Mucosa of descending colon (tissue), 3 donors: Measurements from ENCODE around the gene MRC2. TPM values are rescaled to one million over a fixed set of nuclear protein-coding genes. Genes with fewer than 3 reads are reported as not detected.
"Not testable (repeated sequence)": the region's sequence is repeated elsewhere in the genome, so short reads cannot be mapped to it uniquely, and the experiment has no call there.

Experiments
- ATAC-seq: fragments of 200-7000 bp; cut with Tn5 transposase; one replicate; pipeline ENCODE4 v1.9.1; 2020; ENCODE audit warnings: mild to moderate bottlenecking, moderate library complexity
- DNase-seq, 3 donors: peaks; one replicate each; pipeline ENCODE4 v3.0.0-alpha.2; 2020
- H3K36me3 ChIP-seq: fragments of 200-600 bp; one replicate; pipeline ENCODE4 v1.8.0; 2021; ENCODE audit warnings: low read depth, mild to moderate bottlenecking
- H3K4me1 ChIP-seq: fragments of 200-600 bp; one replicate; pipeline ENCODE4 v1.8.0; 2021; ENCODE audit warnings: low read depth, mild to moderate bottlenecking
- H3K4me3 ChIP-seq: fragments of 200-600 bp; one replicate; pipeline ENCODE4 v1.8.0; 2021; ENCODE audit warnings: mild to moderate bottlenecking
- H3K9me3 ChIP-seq: fragments of 200-600 bp; one replicate; pipeline ENCODE4 v1.8.0; 2021; ENCODE audit warnings: mild to moderate bottlenecking
- intact Hi-C, 2 donors: fragments of 100-400 bp; cut with DNase I in 1 of 2; cut with micrococcal nuclease in 1 of 2; formaldehyde crosslinking; loops; one replicate each; pipeline versions ENCODE4 v1.11.0 to v1.11.1; 2022; cut with DNase I, micrococcal nuclease
- total RNA-seq, 3 donors: library from RNA; stranded (reverse); fragmentation: NEBNext Ultra II Directional in 2 of 3; extraction: Animal tissue kit (Norgen Biotek cat#: 25700) in 2 of 3; gene quantifications; one replicate each; pipeline versions ENCODE4 v1.2.1 to v1.2.4, GENCODE V29; 2021 to 2023
- TF ChIP-seq, protein P1 (sequence below): fragments of 200-600 bp; IDR thresholded peaks from one replicate; pipeline ENCODE4 v1.8.0; 2022; ENCODE audit warnings: antibody characterized with exemption, mild to moderate bottlenecking
- donor health status: DM: no; HTN: no; CAD: no; lungs with moderate emphysema.
- donor health status: DM: no; HTN: no; CAD: no.
- donor health status: DM: no; HTN: yes; CAD: no.

The MRC2 gene
- total RNA-seq, 3 donors from 2014 or later = 5.1 to 20.3 (median 10.8) TPM

DNA sequence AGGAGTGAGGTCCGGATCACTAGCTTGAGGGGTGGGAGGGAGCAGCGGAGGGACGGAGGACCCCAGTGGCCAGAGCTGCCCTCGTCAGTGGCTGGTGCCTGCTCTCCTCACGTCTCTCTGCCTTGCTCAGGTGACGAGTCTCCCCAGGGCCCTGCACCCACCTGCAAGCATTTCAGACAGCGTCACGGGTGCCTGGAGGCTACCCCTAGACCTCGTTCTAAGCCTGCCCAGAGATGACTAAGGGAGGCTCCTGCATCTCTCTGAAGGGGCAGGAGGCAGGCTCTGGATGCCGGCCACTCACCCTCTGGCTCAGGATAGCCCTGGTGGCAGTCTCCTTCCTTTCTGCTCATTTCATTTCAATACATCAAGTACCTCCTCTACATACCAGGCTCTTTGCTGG lies 68.8 kb downstream of the MRC2 start:
- DNase-seq (no peak), ATAC-seq (no peak)
- TF ChIP-seq, protein P1, sequence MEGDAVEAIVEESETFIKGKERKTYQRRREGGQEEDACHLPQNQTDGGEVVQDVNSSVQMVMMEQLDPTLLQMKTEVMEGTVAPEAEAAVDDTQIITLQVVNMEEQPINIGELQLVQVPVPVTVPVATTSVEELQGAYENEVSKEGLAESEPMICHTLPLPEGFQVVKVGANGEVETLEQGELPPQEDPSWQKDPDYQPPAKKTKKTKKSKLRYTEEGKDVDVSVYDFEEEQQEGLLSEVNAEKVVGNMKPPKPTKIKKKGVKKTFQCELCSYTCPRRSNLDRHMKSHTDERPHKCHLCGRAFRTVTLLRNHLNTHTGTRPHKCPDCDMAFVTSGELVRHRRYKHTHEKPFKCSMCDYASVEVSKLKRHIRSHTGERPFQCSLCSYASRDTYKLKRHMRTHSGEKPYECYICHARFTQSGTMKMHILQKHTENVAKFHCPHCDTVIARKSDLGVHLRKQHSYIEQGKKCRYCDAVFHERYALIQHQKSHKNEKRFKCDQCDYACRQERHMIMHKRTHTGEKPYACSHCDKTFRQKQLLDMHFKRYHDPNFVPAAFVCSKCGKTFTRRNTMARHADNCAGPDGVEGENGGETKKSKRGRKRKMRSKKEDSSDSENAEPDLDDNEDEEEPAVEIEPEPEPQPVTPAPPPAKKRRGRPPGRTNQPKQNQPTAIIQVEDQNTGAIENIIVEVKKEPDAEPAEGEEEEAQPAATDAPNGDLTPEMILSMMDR = no peak
- H3K4me3 ChIP-seq = no peak overlapping the region
- intact Hi-C loops = no loop called here
- H3K4me1 ChIP-seq = no peaks in the 10 kb centered on the region
- H3K9me3 ChIP-seq = no peaks in the 10 kb centered on the region
- no peaks in the 10 kb centered on the region for H3K36me3 ChIP-seq

DNA sequence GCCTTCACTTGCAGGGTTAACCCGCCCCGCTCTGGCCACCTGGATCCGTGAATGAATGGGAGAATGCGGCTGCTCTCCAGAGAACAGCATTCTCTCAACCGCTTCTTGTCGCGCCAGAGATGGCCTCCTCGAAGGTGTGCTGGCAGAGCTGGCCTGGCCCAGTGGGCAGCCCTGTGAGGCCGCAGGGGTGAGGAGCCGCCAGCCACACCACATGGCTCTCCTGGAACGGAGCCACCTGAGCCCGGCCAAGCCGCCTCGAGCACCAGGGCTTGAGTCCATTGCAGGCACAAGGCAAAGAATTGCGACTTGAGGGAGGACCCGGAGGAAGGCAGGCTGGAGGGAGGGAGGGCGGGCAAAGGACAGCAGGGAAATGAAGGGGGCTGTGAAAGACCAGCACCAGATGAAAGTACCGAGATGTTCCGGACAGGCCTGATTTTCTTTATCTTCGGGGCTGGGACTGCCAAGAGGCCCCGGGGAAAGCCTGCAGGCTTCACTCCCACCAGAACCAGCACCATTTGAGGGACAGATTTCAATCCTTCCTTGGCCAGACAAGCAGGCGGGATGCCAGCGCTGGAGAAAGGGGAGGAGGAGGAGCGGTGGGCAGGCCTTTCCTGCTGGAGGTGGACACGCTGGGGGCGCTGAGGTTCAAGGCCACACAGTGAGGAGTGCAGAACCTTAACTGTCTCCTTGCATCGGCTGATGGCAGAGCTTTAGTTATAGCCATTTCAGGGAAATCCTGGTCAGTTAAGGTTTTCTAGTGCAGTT lies 69.4 kb downstream of the MRC2 start:
- ATAC-seq (no peak), DNase-seq (no peak)
- intact Hi-C loops = no loop called here
- no peaks in the 10 kb centered on the region for H3K36me3 ChIP-seq
- no peaks in the 10 kb centered on the region for H3K4me1 ChIP-seq
- TF ChIP-seq, protein P1 = no peak
- no peaks in the 10 kb centered on the region for H3K9me3 ChIP-seq
- H3K4me3 ChIP-seq = no peak overlapping the region

DNA sequence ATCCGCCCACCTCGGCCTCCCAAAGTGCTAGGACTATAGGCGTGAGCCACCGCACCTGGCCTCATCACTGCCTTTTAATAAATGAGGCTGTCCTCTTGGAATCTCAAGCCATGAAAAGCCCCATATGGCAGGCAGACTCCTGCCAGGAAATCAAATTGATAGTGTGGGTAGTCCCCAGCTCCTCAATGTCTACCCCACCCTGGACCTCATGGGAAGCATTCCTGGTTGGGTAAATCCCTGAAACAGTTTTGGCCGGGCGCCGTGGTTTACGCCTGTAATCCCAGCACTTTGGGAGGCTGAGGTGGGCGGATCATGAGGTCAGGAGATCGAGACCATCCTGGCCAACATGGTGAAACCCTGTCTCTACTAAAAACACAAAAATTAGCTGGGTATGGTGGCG lies 71.0 kb downstream of the MRC2 start:
- ATAC-seq, H3K9me3 ChIP-seq, H3K4me1 ChIP-seq, DNase-seq, H3K4me3 ChIP-seq, H3K36me3 ChIP-seq, intact Hi-C loops: not testable (repeated sequence)

DNA sequence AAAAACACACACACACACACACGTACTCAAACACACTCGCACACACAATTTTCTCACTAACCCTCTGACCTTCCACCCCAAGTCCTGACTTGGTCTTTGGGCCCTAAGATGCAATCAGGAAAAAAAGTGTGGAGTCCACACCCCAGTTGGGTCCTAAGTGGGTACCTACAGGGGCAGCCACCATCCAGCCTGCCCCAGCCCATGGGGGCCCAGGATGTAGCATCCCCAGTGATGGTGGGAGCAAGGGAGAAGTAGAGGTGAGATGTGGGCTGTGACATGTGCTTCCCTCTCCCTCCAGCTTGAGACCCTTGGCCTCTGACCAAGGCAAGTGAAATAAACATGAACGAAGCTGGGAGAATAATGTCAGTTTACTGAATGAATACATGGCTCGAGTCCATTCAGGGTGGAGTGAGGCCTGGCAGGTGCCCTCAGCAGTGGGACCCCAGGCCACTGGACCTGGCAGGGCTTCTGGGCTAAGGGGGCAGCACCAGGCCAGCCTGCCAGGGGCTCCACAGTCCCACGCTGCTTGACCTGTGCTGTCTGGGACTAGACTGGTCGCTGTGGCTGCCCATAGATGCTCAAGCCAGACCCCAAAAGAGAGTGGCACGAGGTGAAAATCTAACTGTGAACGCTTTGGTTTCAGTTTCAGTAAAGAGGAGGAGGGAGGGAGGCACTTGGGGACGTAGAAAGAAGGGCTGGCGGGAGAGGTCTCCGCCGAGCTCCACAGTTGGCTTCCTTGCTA lies 73.7 kb downstream of the MRC2 start:
- intact Hi-C loops = loop anchor here in 1 of 2 donors (5.0 kb wide), 1 partner anchor 266 kb away; the partner anchor contains the start of gene TANC2
- no peak for DNase-seq
- Histone ChIP-seq H3K36me3 (no peaks in the 10 kb centered on the region), H3K4me1 (no peaks in the 10 kb centered on the region), H3K4me3 (no peak overlapping the region), H3K9me3 (no peaks in the 10 kb centered on the region)
- TF ChIP-seq, protein P1 = no peak
- ATAC-seq = no peak

DNA sequence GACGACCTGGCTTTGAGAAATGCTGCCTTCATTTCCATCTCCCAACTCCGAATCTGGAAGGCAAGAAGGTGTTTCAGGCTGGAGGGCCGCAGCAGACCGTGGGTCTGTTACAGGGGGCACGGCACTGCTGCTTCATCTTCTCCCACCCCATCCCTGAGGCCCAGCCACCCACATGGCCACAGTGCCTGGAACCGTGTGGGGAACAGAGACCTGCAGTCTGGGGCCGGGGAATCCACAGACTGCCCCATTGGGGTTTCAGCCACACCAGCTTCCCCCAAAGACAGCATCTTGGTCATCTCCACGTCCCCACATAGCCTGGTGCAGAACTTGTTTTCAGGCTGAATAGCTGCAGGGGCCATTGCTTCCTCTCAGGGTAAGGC lies 74.2 kb downstream of the MRC2 start:
- Histone ChIP-seq H3K9me3 (no peaks in the 10 kb centered on the region), H3K36me3 (no peaks in the 10 kb centered on the region), H3K4me3 (no peak overlapping the region), H3K4me1 (no peaks in the 10 kb centered on the region)
- intact Hi-C loops = loop anchor here in 1 of 2 donors (5.0 kb wide), 1 partner anchor 266 kb away; the partner anchor contains the start of gene TANC2
- ATAC-seq = no peak
- DNase-seq = no peak
- TF ChIP-seq, protein P1 = no peak

DNA sequence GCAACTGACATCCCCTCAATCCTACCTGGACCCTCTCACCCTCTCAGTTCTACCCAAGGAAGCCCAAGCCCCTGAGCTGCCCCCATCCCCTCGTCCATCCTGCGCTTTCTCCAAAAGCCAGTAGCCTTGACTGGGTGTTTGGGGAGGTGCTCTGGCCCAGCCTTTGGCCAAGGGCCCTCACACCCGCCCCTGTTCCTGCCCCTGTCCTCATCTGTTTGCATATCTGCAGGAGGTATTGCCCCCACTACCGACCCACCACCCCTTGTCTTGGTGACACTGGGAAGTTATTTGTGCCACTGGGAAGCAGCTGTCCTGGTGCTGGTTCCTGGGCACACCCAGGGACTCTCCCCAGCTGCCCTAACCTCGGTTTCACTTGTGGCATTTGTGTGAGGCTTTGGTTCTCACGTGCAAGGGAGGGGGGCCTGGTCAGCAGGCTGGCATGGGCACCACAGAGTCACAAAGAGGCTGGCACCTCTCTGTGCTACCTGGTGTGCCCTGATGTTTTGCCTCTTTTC lies 75.3 kb downstream of the MRC2 start:
- no peaks in the 10 kb centered on the region for H3K36me3 ChIP-seq
- no peak overlapping the region for H3K4me3 ChIP-seq
- intact Hi-C loops = loop anchor here in 1 of 2 donors (5.0 kb wide), 1 partner anchor 264 kb away; the partner anchor contains the start of gene TANC2
- H3K4me1 ChIP-seq = no peaks in the 10 kb centered on the region
- DNase-seq = no peak
- TF ChIP-seq, protein P1 = no peak
- ATAC-seq = no peak
- H3K9me3 ChIP-seq = no peaks in the 10 kb centered on the region
